Esophagus squamous epithelium (tissue), 5 donors: ENCODE results near the gene CXCR1. TPM values are rescaled to one million over a fixed set of nuclear protein-coding genes. Genes with fewer than 3 reads are reported as not detected.

Experiments used
- DNase-seq: peaks from one replicate; lab custom pipeline; 2025; lab: John Stamatoyannopoulos, UW
- H3K27ac ChIP-seq, 4 donors: fragments of 200-600 bp; sonication (generic); one replicate each; pipeline ENCODE4 v1.5.1; 2016 to 2019; ENCODE audit warnings: mild to moderate bottlenecking in 1 of 4
- H3K27me3 ChIP-seq, 4 donors: fragments of 200-600 bp; sonication (generic); 1 replicate in 3 of 4; 2 replicates in 1 of 4; pipeline versions ENCODE4 v1.5.1 to v1.6.0; 2017 to 2021; ENCODE audit warnings: antibody characterized with exemption in 1 of 4
- H3K36me3 ChIP-seq, 3 donors: fragments of 200-600 bp; sonication (generic); one replicate each; pipeline ENCODE4 v1.5.1; 2016 to 2019
- H3K4me1 ChIP-seq, 3 donors: fragments of 200-600 bp; sonication (generic); one replicate each; pipeline ENCODE4 v1.5.1; 2017 to 2019
- H3K4me3 ChIP-seq, 4 donors: fragments of 200-600 bp; sonication (generic); 1 replicate in 3 of 4; 2 replicates in 1 of 4; pipeline ENCODE4 v1.5.1; 2016 to 2019; ENCODE audit warnings: mild to moderate bottlenecking in 2 of 4, moderate library complexity in 1 of 4
- H3K9me3 ChIP-seq, 3 donors: fragments of 200-600 bp; sonication (generic); one replicate each; pipeline ENCODE4 v1.5.1; 2016 to 2019
- CTCF ChIP-seq, 6 experiments: fragments of 450-650 bp in 4 of 6; fragments of 200-600 bp in 2 of 6; sonication (generic) in 2 of 6; IDR thresholded peaks; one replicate each; pipeline ENCODE4 v1.5.1; 2016 to 2019; ENCODE audit warnings: antibody characterized with exemption in 6 of 6, mild to moderate bottlenecking in 4 of 6, moderate library complexity in 4 of 6
- POLR2A ChIP-seq, 4 donors: fragments of 450-650 bp; IDR thresholded peaks; one replicate each; pipeline ENCODE4 v1.6.1; 2017; ENCODE audit warnings: antibody characterized with exemption in 4 of 4, mild to moderate bottlenecking in 4 of 4, moderate library complexity in 3 of 4
- WGBS, 2 donors: methylation state at CpG; one replicate each; pipeline ENCODE4 v1.1.5; 2018; 5-methylcytosine and 5-hydroxymethylcytosine counted together
- intact Hi-C: fragments of 100-400 bp; cut with DNase I; formaldehyde crosslinking; loops from one replicate; pipeline ENCODE4 v1.15.0; 2022
- total RNA-seq, 4 donors: library from RNA; depleted of rRNA; stranded (reverse); fragments of >200 nt; gene quantifications; one replicate each; pipeline ENCODE4 v1.1.0, GENCODE V29; 2016
- donor health status: DM: yes; HTN: yes; CAD: no.

CXCR1 gene
- total RNA-seq, 4 donors from 2014 or later, result 1.3 TPM; not detected in 3

- WGBS, 2 donors, result 45 to 67% methylated on average over 3 of the region's 3 CpGs
- no peak overlapping the region for H3K27ac ChIP-seq
- peaks cover 0 to 5% (median 0%) of the 10 kb centered on the region in 4 donors for H3K27me3 ChIP-seq
- no peak overlapping the region for H3K4me3 ChIP-seq
- H3K9me3 ChIP-seq, result no peaks in the 10 kb centered on the region
- DNase-seq, result no peak
- H3K4me1 ChIP-seq, result peaks cover 0 to 4% (median 0%) of the 10 kb centered on the region in 3 donors
- intact Hi-C loops, result no loop called here
- no peak for TF ChIP-seq POLR2A (IDR thresholded peaks at IDR 0.05)
- TF ChIP-seq CTCF (IDR thresholded peaks at IDR 0.05), result no peak
- no peaks in the 10 kb centered on the region for H3K36me3 ChIP-seq
Measured at GRCh38 chr2:218145124-218145523, 21.6 kb downstream of the CXCR1 start.

GRCh38 chr2:218138047-218138446, 28.7 kb downstream of the CXCR1 start:
- H3K27me3 ChIP-seq, result peaks cover 0 to 32% (median 0%) of the 10 kb centered on the region in 4 donors
- peaks cover 0 to 19% (median 0%) of the 10 kb centered on the region in 3 donors for H3K36me3 ChIP-seq
- H3K4me1 ChIP-seq, result peaks cover 0 to 6% (median 0%) of the 10 kb centered on the region in 3 donors
- no peaks in the 10 kb centered on the region for H3K9me3 ChIP-seq
- no peak overlapping the region for H3K27ac ChIP-seq
- DNase-seq, result no peak
- intact Hi-C loops, result no loop called here
- TF ChIP-seq CTCF (IDR thresholded peaks at IDR 0.05), result no peak
- no peak for TF ChIP-seq POLR2A (IDR thresholded peaks at IDR 0.05)
- WGBS, 2 donors, result 21 to 38% methylated on average over 4 of the region's 4 CpGs
- no peak overlapping the region for H3K4me3 ChIP-seq

GRCh38 chr2:218137514-218137913, 29.2 kb downstream of the CXCR1 start:
- no peak for TF ChIP-seq POLR2A (IDR thresholded peaks at IDR 0.05)
- no peak for TF ChIP-seq CTCF (IDR thresholded peaks at IDR 0.05)
- Histone ChIP-seq H3K4me3 (no peak overlapping the region), H3K27me3 (peaks cover 0 to 32% (median 0%) of the 10 kb centered on the region in 4 donors), H3K36me3 (peaks cover 0 to 19% (median 0%) of the 10 kb centered on the region in 3 donors), H3K9me3 (no peaks in the 10 kb centered on the region), H3K4me1 (peaks cover 0 to 6% (median 0%) of the 10 kb centered on the region in 3 donors), H3K27ac (no peak overlapping the region)
- intact Hi-C loops, result no loop called here
- 14 to 53% methylated on average over 2 to 3 of the region's 3 CpGs for WGBS, 2 donors
- no peak for DNase-seq

GRCh38 chr2:218130822-218131221, 35.9 kb downstream of the CXCR1 start:
- no peak for DNase-seq
- H3K9me3 ChIP-seq, result no peaks in the 10 kb centered on the region
- TF ChIP-seq POLR2A (IDR thresholded peaks at IDR 0.05), result no peak
- TF ChIP-seq CTCF (IDR thresholded peaks at IDR 0.05), result no peak
- H3K27ac ChIP-seq, result peak overlapping the region; percentile 34 to 89 (median 84)
- intact Hi-C loops, result no loop called here
- no peaks in the 10 kb centered on the region for H3K27me3 ChIP-seq
- H3K36me3 ChIP-seq, result peaks cover 0 to 12% (median 0%) of the 10 kb centered on the region in 3 donors
- H3K4me3 ChIP-seq, result no peak overlapping the region
- H3K4me1 ChIP-seq, result peaks cover 7 to 62% (median 25%) of the 10 kb centered on the region in 3 donors

- WGBS, 2 donors, result 62 to 85% methylated on average over 2 of the region's 2 CpGs
- Histone ChIP-seq H3K4me3 (peak overlapping the region in 2 of 4 donors; percentile 37 to 42), H3K27ac (peak overlapping the region; percentile 34 to 89 (median 84)), H3K4me1 (peaks cover 7 to 67% (median 27%) of the 10 kb centered on the region in 3 donors), H3K27me3 (no peaks in the 10 kb centered on the region), H3K9me3 (no peaks in the 10 kb centered on the region), H3K36me3 (peaks cover 0 to 8% (median 0%) of the 10 kb centered on the region in 3 donors)
- TF ChIP-seq CTCF (IDR thresholded peaks at IDR 0.05), result no peak
- no peak for TF ChIP-seq POLR2A (IDR thresholded peaks at IDR 0.05)
- no peak for DNase-seq
- intact Hi-C loops, result no loop called here
Measured at GRCh38 chr2:218130377-218130776, 36.4 kb downstream of the CXCR1 start.
